PC-3 (cell line): ENCODE data around the gene ATP5PD. TPM values are rescaled to one million over a fixed set of nuclear protein-coding genes. Genes with fewer than 3 reads are reported as not detected.
A peak's percentile ranks its signal among the peaks of the same experiment; 100 is the strongest.

ENCODE experiments used
- ATAC-seq: fragments of 200-7000 bp; cut with Tn5 transposase; 2 replicates; pipeline ENCODE4 v1.9.1; 2020; ENCODE audit warnings: mild to moderate bottlenecking, moderate library complexity
- BruUV-seq: library from RNA; stranded (reverse); fragments of 400-500 nt; replicated peaks from 2 replicates; lab custom pipeline; 2021; lab: Mats Ljungman, UMichigan
- CTCF ChIA-PET: fragments of 300-600 bp; sonication (Branson Sonifier 250); formaldehyde crosslinking; loops from one replicate; lab custom pipeline; 2022; ENCODE audit warnings: antibody characterized with exemption; lab: Charles Lee
- POLR2A ChIA-PET: fragments of 300-600 bp; sonication (Branson Sonifier 250); formaldehyde crosslinking; loops from one replicate; lab custom pipeline; 2022; ENCODE audit warnings: antibody characterized with exemption; ENCODE audit not compliant: unreplicated experiment; lab: Charles Lee
- DNase-seq: peaks from one replicate; pipeline ENCODE4 v3.0.0-alpha.2; 2015
- H2AFZ ChIP-seq: fragments of 300-600 bp; sonication (generic); 2 replicates; pipeline ENCODE4 v1.6.0; 2016; ENCODE audit warnings: antibody characterized with exemption, low read length
- H3F3A ChIP-seq: fragments of 300-600 bp; sonication (generic); one replicate; pipeline ENCODE4 v1.6.0; 2017; ENCODE audit warnings: antibody characterized with exemption, low read length, control low read depth, mild to moderate bottlenecking; ENCODE audit not compliant: unreplicated experiment
- H3K27ac ChIP-seq: fragments of 300-600 bp; sonication (generic); 2 replicates; pipeline ENCODE4 v1.5.1; 2016; ENCODE audit warnings: mild to moderate bottlenecking, low read length
- H3K27me3 ChIP-seq: fragments of 300-600 bp; sonication (generic); 2 replicates; pipeline ENCODE4 v1.6.1; 2016; ENCODE audit warnings: low read length, mixed read lengths
- H3K36me3 ChIP-seq: fragments of 300-600 bp; sonication (generic); 2 replicates; pipeline ENCODE4 v1.6.1; 2016; ENCODE audit warnings: low read depth, mixed run types, low read length, mixed read lengths
- H3K4me1 ChIP-seq: fragments of 300-600 bp; sonication (generic); 2 replicates; pipeline ENCODE4 v1.5.1; 2016; ENCODE audit warnings: low read length; ENCODE audit not compliant: insufficient read depth
- H3K4me2 ChIP-seq: fragments of 300-600 bp; sonication (generic); 2 replicates; pipeline ENCODE4 v1.6.0; 2016; ENCODE audit warnings: low read length
- H3K4me3 ChIP-seq: fragments of 300-600 bp; sonication (generic); 2 replicates; pipeline ENCODE4 v1.5.1; 2016; ENCODE audit warnings: mild to moderate bottlenecking, low read length, mixed read lengths
- H3K79me2 ChIP-seq: fragments of 300-600 bp; sonication (generic); 2 replicates; pipeline ENCODE4 v1.6.1; 2017; ENCODE audit warnings: low read length, mixed read lengths
- H3K9ac ChIP-seq: fragments of 300-600 bp; sonication (generic); 2 replicates; pipeline ENCODE4 v1.6.0; 2016; ENCODE audit warnings: mild to moderate bottlenecking, low read length
- H3K9me2 ChIP-seq: fragments of 300-600 bp; sonication (generic); replicated peaks from 2 replicates; pipeline ENCODE4 v1.6.1; 2016; ENCODE audit warnings: mixed run types, low read length, mixed read lengths
- H3K9me3 ChIP-seq: fragments of 300-600 bp; sonication (generic); 2 replicates; pipeline ENCODE4 v1.6.1; 2016; ENCODE audit warnings: low read length, mixed read lengths
- H4K20me1 ChIP-seq: fragments of 300-600 bp; sonication (generic); 2 replicates; pipeline ENCODE4 v1.6.1; 2016; ENCODE audit warnings: low read length, mixed read lengths
- EZH2 ChIP-seq: fragments of 300-600 bp; sonication (generic); IDR thresholded peaks from one replicate; pipeline ENCODE4 v1.6.1; 2017; ENCODE audit warnings: antibody characterized with exemption, mild to moderate bottlenecking, low read length; ENCODE audit not compliant: unreplicated experiment
- EZH2phosphoT487 ChIP-seq: fragments of 300-600 bp; sonication (generic); IDR thresholded peaks from 2 replicates; pipeline ENCODE4 v1.6.1; 2018; ENCODE audit warnings: mild to moderate bottlenecking, antibody characterized with exemption, low read length, borderline replicate concordance
- intact Hi-C: fragments of 100-400 bp; cut with micrococcal nuclease; formaldehyde crosslinking; loops from 2 replicates; pipeline ENCODE4 v1.9.0; 2023
- total RNA-seq: library from RNA; depleted of rRNA; stranded (reverse); fragments of >200 nt; gene quantifications from 2 replicates; pipeline ENCODE4 v1.2.3, GENCODE V29; 2014
- TF ChIP-seq, protein P1 (sequence below): fragments of 300-600 bp; sonication (generic); conservative IDR thresholded peaks from 2 replicates; pipeline ENCODE4 v1.5.1; 2017; ENCODE audit warnings: antibody characterized with exemption, low read depth, mild to moderate bottlenecking, low read length

ATP5PD gene
- total RNA-seq, 1 experiment from 2014 or later = 361 TPM

DNA sequence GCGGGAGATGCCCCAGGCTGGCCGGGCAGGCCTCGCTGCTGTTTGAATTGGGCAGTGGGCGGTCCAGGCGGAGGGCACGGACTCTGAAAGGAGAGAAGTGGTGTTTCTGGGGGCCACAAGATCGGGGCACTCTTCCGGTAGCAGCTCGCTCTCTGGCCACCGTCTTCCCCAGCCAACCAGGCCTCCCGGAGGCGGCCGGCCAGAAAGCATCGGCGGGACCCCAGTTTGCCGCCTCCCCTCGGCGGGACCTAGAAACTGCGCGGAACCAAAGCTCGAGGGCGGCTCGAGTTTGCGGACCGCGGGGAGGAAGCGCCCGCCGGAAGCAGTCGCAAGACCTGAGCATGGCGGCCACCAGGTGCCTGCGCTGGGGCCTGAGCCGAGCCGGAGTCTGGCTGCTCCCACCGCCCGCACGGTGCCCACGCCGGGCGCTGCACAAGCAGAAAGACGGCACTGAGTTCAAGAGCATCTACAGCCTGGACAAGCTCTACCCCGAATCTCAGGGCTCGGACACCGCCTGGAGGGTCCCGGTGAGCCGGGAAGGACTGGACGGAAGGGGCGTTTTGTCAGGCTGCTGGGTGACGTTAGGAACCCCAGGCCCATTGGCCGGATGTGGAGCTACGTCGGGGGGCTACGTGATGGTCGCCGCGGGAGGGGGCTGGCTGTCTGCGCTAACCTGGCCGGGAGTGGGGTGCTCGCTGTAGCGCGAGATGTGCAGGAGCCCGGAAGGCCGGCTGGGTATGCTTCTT lies 34.2 kb downstream of the ATP5PD start, which contains the start of gene MRPL58:
Gene MRPL58, plus strand, starts transcription at position 325 of the 746 bp plus-strand sequence. Its CDS starts 17 bp downstream, at position 342.
- intact Hi-C loops = loop anchor here (1.0 to 2.0 kb wide), 2 partner anchors 12 to 52 kb away; no protein-coding TSS in a partner anchor
- ChIA-PET CTCF (interaction anchor here (0.8 to 2.0 kb wide), 5 partner anchors 11 to 51 kb away, joined by 3 to 10 read pairs (median 5); no protein-coding TSS in a partner anchor), POLR2A (interaction anchor here (0.6 to 1.2 kb wide), 6 partner anchors 11 to 169 kb away, joined by 3 to 4 read pairs (median 4); no protein-coding TSS in a partner anchor)
- H3K4me1 ChIP-seq = peaks cover 30% of the 10 kb centered on the region
- H3K9ac ChIP-seq = peak within 1 kb of the TSS; percentile 84
- peak within 1 kb of the TSS; percentile 87 for H3K4me3 ChIP-seq
- peak within 1 kb of the TSS; percentile 68 for H3K27ac ChIP-seq
- TF ChIP-seq EZH2 (no peak), EZH2phosphoT487 (no peak)
- TF ChIP-seq, protein P1, sequence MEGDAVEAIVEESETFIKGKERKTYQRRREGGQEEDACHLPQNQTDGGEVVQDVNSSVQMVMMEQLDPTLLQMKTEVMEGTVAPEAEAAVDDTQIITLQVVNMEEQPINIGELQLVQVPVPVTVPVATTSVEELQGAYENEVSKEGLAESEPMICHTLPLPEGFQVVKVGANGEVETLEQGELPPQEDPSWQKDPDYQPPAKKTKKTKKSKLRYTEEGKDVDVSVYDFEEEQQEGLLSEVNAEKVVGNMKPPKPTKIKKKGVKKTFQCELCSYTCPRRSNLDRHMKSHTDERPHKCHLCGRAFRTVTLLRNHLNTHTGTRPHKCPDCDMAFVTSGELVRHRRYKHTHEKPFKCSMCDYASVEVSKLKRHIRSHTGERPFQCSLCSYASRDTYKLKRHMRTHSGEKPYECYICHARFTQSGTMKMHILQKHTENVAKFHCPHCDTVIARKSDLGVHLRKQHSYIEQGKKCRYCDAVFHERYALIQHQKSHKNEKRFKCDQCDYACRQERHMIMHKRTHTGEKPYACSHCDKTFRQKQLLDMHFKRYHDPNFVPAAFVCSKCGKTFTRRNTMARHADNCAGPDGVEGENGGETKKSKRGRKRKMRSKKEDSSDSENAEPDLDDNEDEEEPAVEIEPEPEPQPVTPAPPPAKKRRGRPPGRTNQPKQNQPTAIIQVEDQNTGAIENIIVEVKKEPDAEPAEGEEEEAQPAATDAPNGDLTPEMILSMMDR = peak; percentile 38; the same call in 1 of the 2 replicates
- H3K9me3 ChIP-seq = no peaks in the 10 kb centered on the region
- peaks cover 38% of the 10 kb centered on the region for H3K79me2 ChIP-seq
- peak within 1 kb of the TSS; percentile 98 for H2AFZ ChIP-seq
- no peaks in the 10 kb centered on the region for H3K27me3 ChIP-seq
- no peaks in the 10 kb centered on the region for H4K20me1 ChIP-seq
- no TSS peak for BruUV-seq
- peak; percentile 91 for DNase-seq
- H3K4me2 ChIP-seq = peak within 1 kb of the TSS; percentile 93
- H3K9me2 ChIP-seq = no peaks in the 10 kb centered on the region
- H3K36me3 ChIP-seq = peaks cover 7% of the 10 kb centered on the region; the same call in 1 of the 2 replicates
- ATAC-seq = peak; percentile 83
- H3F3A ChIP-seq = peaks cover 4% of the 10 kb centered on the region

- H3K36me3 ChIP-seq = peaks cover 7% of the 10 kb centered on the region; the same call in 1 of the 2 replicates
- peaks cover 38% of the 10 kb centered on the region for H3K79me2 ChIP-seq
- H3K9me3 ChIP-seq = no peaks in the 10 kb centered on the region
- peak overlapping the region; percentile 98 for H2AFZ ChIP-seq
- peaks cover 30% of the 10 kb centered on the region for H3K4me1 ChIP-seq
- TF ChIP-seq, protein P1 = no peak
- peak overlapping the region; percentile 84 for H3K9ac ChIP-seq
- ATAC-seq (no peak), DNase-seq (no peak)
- peaks cover 4% of the 10 kb centered on the region for H3F3A ChIP-seq
- H3K9me2 ChIP-seq = no peaks in the 10 kb centered on the region
- intact Hi-C loops = loop anchor here (2.0 kb wide), 1 partner anchor 51 kb away; no protein-coding TSS in a partner anchor
- peak overlapping the region; percentile 93 for H3K4me2 ChIP-seq
- ChIA-PET POLR2A (interaction anchor here (0.5 to 1.2 kb wide), 5 partner anchors 20 to 48 kb away, joined by 3 to 4 read pairs (median 3); partner anchors contain the start of gene HID1), CTCF (interaction anchor here (0.8 to 2.0 kb wide), 5 partner anchors 12 to 50 kb away, joined by 3 to 10 read pairs (median 5); no protein-coding TSS in a partner anchor)
- no peaks in the 10 kb centered on the region for H3K27me3 ChIP-seq
- peak overlapping the region; percentile 68 for H3K27ac ChIP-seq
- no peaks in the 10 kb centered on the region for H4K20me1 ChIP-seq
- peak overlapping the region; percentile 87 for H3K4me3 ChIP-seq
- TSS peak; percentile 97 for BruUV-seq
Observed at GRCh38 chr17:75012096-75012345, 34.7 kb downstream of the ATP5PD start.
